RCC 7860 (cell line): ENCODE results near the gene ZSWIM5.
"Not testable (repeated sequence)": the region's sequence is repeated elsewhere in the genome, so short reads cannot be mapped to it uniquely, and the experiment has no call there.

Source experiments
- DNase-seq: peaks from one replicate; pipeline ENCODE4 v3.0.0-alpha.2; 2015; ENCODE audit warnings: low spot score
- FAIRE-seq: peaks from 2 replicates; lab custom pipeline; 2012; peaks lifted over from hg19 to GRCh38; lab: Jason Lieb, UNC

Gene ZSWIM5

GRCh38 chr1:45205011-45205909, 1.1 kb downstream of the ZSWIM5 start:
- FAIRE-seq (no peak), DNase-seq (no peak)

GRCh38 chr1:45200906-45201500, 5.4 kb downstream of the ZSWIM5 start:
- FAIRE-seq (no peak), DNase-seq (no peak)

- no peak for DNase-seq
- FAIRE-seq = no peak
Measured at GRCh38 chr1:45200435-45200834, 6.0 kb downstream of the ZSWIM5 start.

- DNase-seq (no peak), FAIRE-seq (no peak)
Measured at GRCh38 chr1:45198185-45198584, 8.2 kb downstream of the ZSWIM5 start.

GRCh38 chr1:45196863-45197262, 9.5 kb downstream of the ZSWIM5 start:
- no peak for FAIRE-seq
- DNase-seq = no peak

- no peak for DNase-seq
- FAIRE-seq = no peak
Measured at GRCh38 chr1:45191418-45191783, 15.0 kb downstream of the ZSWIM5 start.

- FAIRE-seq = no peak
- no peak for DNase-seq
Measured at GRCh38 chr1:45187725-45188124, 18.7 kb downstream of the ZSWIM5 start.

GRCh38 chr1:45179918-45180519, 26.4 kb downstream of the ZSWIM5 start:
- not testable (repeated sequence) for FAIRE-seq, DNase-seq

- FAIRE-seq (no peak), DNase-seq (no peak)
Measured at GRCh38 chr1:45177452-45177851, 29.0 kb downstream of the ZSWIM5 start.

- FAIRE-seq (no peak), DNase-seq (no peak)
Measured at GRCh38 chr1:45172764-45173163, 33.6 kb downstream of the ZSWIM5 start.

GRCh38 chr1:45172005-45172404, 34.4 kb downstream of the ZSWIM5 start:
- peak; percentile 44 for FAIRE-seq

GRCh38 chr1:45171575-45171974, 34.8 kb downstream of the ZSWIM5 start:
- FAIRE-seq (no peak), DNase-seq (no peak)

More at GRCh38 chr1:45172005-45172404, 34.4 kb downstream of the ZSWIM5 start:
- DNase-seq = no peak

- FAIRE-seq = no peak
- no peak for DNase-seq
Measured at GRCh38 chr1:45170151-45170742, 36.2 kb downstream of the ZSWIM5 start.

- FAIRE-seq, DNase-seq: not testable (repeated sequence)
Measured at GRCh38 chr1:45167947-45168346, 38.5 kb downstream of the ZSWIM5 start.

GRCh38 chr1:45164307-45164706, 42.1 kb downstream of the ZSWIM5 start:
- not testable (repeated sequence) for FAIRE-seq, DNase-seq

- DNase-seq, FAIRE-seq: not testable (repeated sequence)
Measured at GRCh38 chr1:45163111-45163510, 43.3 kb downstream of the ZSWIM5 start.

GRCh38 chr1:45162041-45163035, 44.1 kb downstream of the ZSWIM5 start:
- not testable (repeated sequence) for FAIRE-seq, DNase-seq

- no peak for DNase-seq
- no peak for FAIRE-seq
Measured at GRCh38 chr1:45155957-45156356, 50.4 kb downstream of the ZSWIM5 start.

- no peak for FAIRE-seq
- no peak for DNase-seq
Measured at GRCh38 chr1:45155423-45155822, 51.0 kb downstream of the ZSWIM5 start.

GRCh38 chr1:45152126-45152525, 54.3 kb downstream of the ZSWIM5 start:
- DNase-seq (no peak), FAIRE-seq (no peak)
